NCI-H2227 (cell line): ENCODE data around the gene ATP8A1.

ENCODE experiments used
- DNase-seq: peaks from one replicate; lab custom pipeline; 2025; ENCODE audit not compliant: unreplicated experiment; lab: John Stamatoyannopoulos, UW

Gene ATP8A1

DNA sequence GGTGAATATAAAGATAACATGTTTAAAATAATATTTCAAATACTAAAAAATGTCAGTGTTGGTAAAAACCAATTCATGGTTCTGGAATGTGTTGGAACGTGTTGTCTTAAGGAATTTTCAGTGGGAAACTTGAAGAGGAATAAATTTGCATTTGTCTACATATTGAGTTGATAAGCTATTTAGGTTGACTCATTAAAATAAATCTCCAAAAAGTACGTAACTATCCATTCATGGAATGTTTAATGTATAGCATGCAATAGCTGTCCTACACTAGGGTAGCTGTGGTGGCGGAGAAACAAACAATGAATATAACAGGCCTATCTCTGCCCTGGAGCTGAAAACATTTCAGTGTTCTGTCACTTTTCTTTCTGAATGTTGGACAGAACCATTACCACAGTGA lies 239.4 kb downstream of the ATP8A1 start:
- no peak for DNase-seq

DNA sequence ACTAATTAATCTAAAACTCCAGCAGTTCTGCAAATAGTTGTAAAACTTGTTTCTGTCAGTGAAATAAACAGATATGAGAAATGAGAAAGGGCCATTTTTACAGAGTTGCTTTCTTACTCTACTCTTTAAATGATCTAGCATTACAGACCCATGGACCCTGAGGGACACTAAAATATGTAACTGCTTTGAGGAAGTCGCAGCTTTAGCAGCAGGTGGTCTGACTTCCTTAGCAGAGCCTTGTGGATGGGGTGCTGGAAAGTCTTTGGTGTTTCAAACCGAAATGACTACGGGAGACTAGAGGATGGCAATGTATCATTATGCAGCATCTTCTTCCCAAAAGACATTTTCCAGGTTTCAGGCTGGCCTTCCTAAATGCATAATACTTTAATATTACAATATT lies 240.9 kb downstream of the ATP8A1 start:
- DNase-seq, result no peak

DNA sequence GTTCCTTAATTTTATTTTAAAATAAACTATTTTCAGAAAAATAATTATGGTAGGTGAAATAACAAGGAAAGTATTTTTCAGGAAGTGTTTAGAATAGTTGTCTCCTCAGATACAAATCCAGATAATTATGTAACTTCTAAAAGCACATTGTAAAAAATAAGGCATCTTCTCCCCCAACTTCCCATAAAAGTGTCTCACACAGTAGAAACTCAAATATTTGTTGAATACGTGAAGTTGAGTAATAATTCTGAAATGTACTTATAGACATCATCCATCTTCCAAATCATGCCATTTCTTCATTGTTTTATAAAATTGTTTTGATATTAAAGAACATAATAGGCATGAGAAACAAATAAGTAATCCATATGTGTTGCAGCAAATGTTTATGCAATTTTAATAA lies 241.6 kb downstream of the ATP8A1 start:
- DNase-seq, result no peak

- DNase-seq, result no peak
Observed at GRCh38 chr4:42412251-42412650, 244.7 kb downstream of the ATP8A1 start.

DNA sequence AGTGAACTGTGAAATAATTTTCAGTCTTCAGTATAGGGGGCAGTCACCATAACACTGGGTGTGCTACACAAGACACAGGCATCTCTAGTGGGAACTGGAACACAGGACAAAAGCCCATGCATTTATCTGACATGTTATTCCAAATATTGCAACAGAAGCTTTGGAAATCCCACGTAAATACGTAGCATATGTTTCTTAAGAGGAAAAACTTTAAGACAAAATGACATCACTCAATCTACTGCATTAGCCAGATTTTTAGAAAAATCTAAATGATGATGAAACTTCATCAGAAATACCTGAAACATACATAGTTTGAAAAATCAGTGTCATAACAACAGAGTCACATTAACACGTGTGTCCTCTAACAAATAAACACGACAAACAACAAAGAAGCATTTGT lies 245.1 kb downstream of the ATP8A1 start:
- no peak for DNase-seq

DNA sequence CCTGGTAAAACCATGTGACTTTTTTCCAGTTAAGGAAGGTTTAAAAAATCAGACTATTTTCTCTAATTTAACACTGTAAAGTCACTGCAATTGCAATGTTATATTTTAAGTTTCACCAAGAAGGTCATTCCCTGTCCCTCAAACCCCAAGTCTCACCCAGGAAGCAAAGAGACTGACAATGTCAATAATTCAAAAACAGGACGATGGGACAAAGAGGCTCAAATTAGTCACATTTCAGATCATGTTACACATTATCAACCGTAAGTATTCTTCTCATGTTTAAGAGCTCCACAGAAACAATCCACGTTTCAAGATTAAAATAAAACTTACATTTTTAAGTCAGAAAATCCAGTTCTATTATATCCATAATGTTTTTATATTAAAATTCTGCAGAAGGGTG lies 246.5 kb downstream of the ATP8A1 start:
- DNase-seq, result no peak

DNA sequence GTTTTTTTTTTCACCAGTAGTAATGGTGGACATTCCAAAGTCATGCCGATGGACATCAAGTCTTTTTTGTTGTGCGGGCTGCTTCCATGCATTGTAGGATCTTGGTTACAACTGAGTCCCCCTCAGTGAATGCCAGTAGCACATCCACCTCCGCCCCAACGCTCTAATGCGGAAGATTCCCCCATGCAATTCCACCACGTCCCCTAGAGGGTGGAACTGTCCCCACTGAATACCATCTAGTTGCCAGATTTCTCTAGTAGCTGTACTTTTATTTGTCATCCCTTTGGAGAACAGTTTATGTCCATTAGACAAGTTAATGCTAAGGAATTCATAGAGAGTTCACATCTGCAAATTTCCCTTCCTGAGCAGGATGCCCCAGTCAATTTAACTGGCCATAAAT lies 252.9 kb downstream of the ATP8A1 start:
- DNase-seq, result no peak

DNA sequence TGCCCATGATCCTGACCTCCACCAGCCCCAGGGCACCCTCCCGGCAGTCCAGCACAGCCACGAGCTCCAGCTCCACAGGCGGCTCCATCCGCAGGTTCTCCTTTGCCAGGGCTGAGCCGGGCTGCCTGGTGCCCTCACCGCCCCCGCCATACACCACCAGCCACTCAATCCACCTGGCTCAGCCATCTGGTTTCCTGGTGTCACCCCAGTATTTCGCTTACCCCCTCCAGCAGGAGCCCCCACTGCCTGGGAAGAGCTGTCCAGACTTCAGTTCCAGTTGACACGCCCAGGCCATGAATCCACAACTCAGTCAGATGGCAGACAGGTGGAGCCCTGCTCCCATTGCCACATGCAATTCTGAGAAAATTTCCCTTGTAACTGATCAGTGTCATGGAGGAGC lies 255.7 kb downstream of the ATP8A1 start:
- DNase-seq, result no peak

- DNase-seq, result no peak
Observed at GRCh38 chr4:42399393-42399792, 257.5 kb downstream of the ATP8A1 start.

DNA sequence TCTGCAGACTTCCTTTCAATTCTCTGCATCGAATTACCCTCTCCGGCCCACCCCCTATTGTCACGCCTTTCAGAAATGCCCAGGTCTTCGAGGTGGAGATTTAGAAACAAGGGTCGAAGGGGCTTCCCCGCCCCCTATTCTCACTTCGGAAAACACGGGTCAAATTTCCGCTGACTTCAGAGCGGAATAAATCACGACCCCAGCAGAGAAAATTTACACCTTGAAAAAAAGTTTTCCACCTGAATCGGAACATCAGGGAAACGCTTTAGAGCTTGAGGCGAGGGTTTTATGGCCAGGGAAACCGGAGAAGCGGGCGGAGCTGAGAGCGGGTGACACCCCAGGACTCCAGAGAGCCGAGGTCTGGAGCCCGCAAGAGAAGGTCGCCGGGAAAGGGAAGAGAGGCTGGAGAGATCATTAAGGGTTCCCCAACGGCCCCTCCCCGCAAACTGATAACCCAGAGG lies 258.0 kb downstream of the ATP8A1 start:
- no peak for DNase-seq

- DNase-seq, result no peak
Observed at GRCh38 chr4:42398171-42398870, 258.6 kb downstream of the ATP8A1 start.

GRCh38 chr4:42397635-42398170 lies 259.2 kb downstream of the ATP8A1 start:
- no peak for DNase-seq

DNA sequence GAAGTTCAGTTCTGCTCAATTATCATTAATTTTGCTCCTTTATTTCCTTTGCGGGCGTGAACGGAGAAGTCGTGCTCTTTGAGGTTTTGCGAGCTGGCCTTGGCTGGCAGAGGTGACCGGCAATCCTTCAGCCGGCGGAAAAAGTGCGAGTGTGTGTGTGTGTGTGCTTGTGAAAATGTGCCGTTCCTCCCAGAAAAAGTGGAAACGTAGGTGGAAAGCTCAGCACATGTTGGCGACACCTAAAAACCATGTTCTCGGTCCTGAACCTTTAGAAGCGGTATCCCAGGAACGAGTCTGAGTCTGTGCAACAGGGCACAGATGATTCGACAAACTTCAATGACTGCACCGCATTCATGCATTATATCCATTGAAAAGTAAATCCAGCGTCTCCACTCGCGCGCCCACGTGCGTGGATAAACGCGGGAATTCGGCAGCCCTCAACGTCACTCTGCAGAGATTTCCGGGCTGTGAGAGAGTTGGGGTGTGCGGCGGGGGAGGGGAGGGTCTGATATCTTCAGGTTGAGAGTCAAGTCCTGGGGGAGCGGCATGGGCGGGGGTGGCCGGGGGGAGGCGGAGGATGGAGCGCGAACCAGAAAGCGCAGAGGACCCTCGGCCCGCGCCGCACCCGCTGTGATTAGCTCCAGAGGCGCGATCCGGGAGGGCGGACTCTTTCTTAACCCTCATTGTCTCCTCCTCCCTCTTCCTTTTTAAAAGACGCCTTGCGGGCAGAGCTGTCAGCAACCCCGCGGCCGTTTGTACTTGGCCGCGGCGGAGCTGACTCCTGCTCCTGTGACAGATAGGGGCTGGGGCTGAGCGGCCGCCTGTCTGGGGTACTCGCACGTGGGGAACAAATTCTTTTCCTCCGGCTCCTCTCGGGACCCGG lies 259.9 kb downstream of the ATP8A1 start, which contains the start of gene SHISA3:
Gene SHISA3, plus strand, starts transcription at position 737 of the 883 bp plus-strand sequence. CDS start 569 bp downstream, outside the sequence.
- no peak for DNase-seq

DNA sequence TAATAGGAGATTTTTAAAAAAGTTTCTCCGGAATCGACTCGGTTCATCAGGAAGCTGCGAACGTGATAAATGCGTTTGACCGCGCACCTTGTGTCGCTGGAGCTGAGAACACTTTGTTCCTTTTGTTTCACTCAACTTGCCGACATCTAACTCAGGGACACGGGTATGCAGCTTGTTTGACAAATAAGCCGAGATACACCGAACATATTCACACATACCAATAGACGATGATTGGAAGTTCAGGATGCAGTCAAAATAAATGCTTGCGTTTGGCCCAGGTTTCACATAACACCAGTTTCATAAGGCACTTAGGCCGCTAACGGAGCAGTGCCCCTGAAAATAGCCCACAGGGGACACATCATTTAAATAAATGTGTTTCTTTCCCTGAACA lies 260.5 kb downstream of the ATP8A1 start:
- no peak for DNase-seq

- DNase-seq, result no peak
Observed at GRCh38 chr4:42395595-42395994, 261.3 kb downstream of the ATP8A1 start.

DNA sequence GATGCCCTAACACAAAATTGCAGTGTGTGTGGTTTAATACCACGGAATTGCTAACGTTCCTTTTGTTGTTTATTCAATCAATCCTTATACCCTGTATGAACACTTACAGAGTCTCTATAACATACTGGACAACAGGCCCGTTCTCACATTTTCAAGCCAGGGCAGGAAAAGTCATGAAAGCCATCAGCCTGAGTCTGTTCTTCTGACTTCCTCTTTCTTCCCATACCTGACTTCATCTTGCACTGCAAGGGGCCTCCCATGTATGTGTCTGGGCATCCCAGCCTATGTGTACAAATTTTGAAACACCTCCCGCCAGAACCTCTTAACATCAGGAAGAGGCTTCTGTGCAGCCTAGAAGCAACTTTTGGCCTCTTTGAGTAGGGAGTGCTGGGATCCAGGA lies 264.5 kb downstream of the ATP8A1 start:
- DNase-seq, result no peak

DNA sequence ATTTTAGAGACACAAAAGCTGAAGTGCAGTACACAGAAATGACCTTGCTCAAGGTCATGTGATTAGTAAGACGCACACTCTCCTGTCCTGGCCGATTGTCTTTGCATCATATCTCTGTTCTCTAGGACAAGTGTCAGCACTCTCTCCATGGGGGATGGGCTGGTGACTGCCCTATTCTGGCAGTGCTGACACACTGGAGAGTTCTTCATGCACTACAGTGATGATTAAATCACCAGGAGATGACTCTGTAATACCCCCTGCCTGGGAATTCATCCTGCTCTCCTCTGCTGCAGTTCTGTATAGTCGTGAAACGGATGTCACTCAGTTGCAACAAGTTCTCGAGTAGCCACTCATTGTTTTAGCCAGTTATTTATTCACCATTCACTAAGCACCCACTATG lies 264.9 kb downstream of the ATP8A1 start:
- DNase-seq, result peak; percentile 25

GRCh38 chr4:42391355-42391664 lies 265.6 kb downstream of the ATP8A1 start:
- no peak for DNase-seq

- DNase-seq, result no peak
Observed at GRCh38 chr4:42390622-42391354, 266.1 kb downstream of the ATP8A1 start.

GRCh38 chr4:42385516-42385915 lies 271.4 kb downstream of the ATP8A1 start:
- no peak for DNase-seq

DNA sequence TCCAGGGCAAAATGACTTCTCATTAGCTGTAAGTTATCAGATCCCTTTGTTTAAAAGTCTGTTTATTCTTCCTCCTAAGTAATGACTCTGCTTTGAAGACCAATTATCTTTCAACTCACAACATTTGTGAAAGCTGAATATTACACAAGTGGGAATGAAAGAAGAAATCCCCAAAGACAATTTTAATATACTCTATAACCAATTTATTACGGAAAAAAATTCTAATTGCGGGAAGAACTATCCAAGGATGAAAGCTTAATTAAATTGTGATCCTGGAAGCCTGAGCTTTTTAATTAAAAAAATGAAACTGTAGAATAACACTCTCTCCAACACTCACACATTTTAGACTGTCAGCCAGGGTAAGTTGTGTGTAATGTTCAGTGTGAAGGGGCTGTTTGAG lies 275.2 kb downstream of the ATP8A1 start:
- no peak for DNase-seq
